HG03064 (cell line): Measurements from ENCODE around the gene ICAM3.
"Not testable (repeated sequence)": the region's sequence is repeated elsewhere in the genome, so short reads cannot be mapped to it uniquely, and the experiment has no call there.

ENCODE experiments used
- ATAC-seq: cut with Tn5 transposase; IDR thresholded peaks from one replicate; pipeline ENCODE4 v1.9.1; 2021; ENCODE audit warnings: low read depth; ENCODE audit not compliant: unreplicated experiment

ICAM3 gene, protein sequence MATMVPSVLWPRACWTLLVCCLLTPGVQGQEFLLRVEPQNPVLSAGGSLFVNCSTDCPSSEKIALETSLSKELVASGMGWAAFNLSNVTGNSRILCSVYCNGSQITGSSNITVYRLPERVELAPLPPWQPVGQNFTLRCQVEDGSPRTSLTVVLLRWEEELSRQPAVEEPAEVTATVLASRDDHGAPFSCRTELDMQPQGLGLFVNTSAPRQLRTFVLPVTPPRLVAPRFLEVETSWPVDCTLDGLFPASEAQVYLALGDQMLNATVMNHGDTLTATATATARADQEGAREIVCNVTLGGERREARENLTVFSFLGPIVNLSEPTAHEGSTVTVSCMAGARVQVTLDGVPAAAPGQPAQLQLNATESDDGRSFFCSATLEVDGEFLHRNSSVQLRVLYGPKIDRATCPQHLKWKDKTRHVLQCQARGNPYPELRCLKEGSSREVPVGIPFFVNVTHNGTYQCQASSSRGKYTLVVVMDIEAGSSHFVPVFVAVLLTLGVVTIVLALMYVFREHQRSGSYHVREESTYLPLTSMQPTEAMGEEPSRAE

GRCh38 chr19:10339380-10339960 is at the start of gene ICAM3:
TSS of gene ICAM3 (minus strand) at chr19:10339624. CDS start at chr19:10339614, 10 bp downstream.
- peak; percentile 66 for ATAC-seq

DNA sequence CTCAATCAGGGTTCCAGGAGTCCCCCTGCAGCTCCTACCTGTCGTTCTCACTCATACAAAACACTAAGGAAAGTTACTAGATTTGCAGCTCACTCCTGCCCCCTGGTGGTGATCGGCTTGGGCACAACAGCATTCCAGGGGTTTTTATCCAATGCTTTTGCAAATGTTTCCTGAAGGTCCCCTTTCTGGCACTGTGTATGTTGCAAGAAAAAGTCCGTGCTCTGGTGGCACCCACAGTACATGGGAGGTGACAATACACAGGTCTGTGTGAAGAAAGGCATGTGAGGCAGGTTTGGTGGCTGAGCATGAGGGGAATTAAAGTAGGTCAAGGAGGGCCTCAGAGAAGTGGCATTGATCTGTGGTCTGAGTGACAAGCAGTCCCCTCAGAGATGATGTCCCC is 49.5 kb upstream of the ICAM3 start:
- ATAC-seq, result no peak

- no peak for ATAC-seq
Observed at GRCh38 chr19:10384580-10384979, 45.2 kb upstream of the ICAM3 start.

GRCh38 chr19:10383223-10383499 is 43.7 kb upstream of the ICAM3 start:
- ATAC-seq, result not testable (repeated sequence)

DNA sequence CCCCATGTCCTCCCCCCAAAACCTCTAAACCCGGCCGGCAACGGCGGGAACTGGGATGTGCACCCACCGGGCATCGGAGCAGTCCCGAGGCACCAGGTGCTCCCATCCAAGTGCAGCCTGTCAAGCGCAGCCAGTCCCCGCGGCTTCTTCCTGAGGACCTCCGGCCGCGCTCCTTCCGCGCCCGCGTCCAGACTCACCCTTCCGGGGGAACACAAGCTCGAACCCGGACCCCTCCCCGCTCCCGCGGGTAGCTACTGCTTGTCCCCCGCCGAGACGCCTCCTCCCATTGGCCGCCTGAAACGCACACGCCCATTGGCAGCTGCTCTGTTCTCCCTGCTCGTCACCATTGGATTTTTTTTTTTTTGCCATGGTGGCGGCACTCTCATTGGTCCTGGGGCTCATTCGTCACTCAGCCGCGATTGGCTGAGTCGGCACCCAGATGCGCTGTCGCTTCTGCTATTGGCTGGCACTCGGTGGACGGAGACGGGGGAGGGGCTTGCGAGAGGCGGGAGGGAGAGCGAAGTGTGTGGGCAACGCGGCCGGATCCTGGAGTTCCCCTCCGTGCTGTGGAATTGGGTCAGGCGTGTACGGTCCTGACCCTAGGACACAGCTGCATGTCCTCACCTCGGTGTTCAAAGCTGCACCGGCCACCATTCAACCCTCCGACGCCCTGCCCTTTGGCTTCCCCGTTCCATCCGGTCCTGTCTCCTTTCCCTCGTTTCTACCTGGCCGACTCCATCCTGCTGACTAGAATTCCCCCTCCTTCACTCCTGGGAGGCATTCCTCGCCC is 41.1 kb upstream of the ICAM3 start, which contains the start of gene TYK2:
TSS of gene TYK2 (minus strand) at position 260 of the 790 bp plus-strand sequence. CDS start 2,166 bp downstream, outside the sequence.
- ATAC-seq, result peak; percentile 87

GRCh38 chr19:10379880-10380312 is 40.5 kb upstream of the ICAM3 start:
- no peak for ATAC-seq

DNA sequence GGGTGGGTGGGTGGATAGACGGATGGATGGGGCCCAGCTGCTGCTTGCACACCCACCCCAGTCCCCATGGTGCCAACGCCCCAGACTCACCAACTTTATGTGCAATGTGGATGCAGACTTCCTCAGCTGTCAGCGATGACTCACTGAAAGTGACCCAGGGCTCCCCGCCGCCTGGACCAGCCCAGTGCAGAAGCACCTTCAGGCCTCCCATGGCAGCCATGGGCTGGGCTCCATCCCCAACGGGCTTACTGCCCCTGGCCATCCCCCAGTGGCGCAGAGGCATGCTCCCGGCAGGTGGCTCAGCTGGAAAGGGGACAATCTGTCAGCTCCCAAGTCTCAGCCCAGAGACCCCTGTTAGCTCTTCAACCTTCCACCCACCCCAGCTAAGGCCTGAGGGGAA is 38.7 kb upstream of the ICAM3 start:
- no peak for ATAC-seq

GRCh38 chr19:10377140-10377640 is 37.8 kb upstream of the ICAM3 start:
- not testable (repeated sequence) for ATAC-seq

DNA sequence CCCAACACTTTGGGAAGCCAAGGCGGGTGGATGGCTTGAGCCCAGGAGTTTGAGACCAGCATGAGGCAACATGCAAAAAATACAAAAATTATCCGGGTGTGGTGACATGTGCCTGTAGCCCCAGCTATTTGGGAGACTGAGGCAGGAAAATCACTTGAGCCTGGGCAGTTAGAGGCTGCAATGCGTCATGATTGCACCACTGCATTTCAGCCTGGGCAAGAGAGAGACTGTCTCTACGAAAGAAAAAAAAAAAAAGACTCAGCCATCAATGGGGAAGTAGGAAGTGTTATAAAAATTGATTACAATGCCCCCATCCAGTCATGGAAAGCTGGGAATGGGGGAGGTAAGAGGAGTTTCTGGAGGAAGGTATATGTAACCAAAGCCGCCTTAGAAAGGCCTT is 35.5 kb upstream of the ICAM3 start:
- ATAC-seq, result no peak

DNA sequence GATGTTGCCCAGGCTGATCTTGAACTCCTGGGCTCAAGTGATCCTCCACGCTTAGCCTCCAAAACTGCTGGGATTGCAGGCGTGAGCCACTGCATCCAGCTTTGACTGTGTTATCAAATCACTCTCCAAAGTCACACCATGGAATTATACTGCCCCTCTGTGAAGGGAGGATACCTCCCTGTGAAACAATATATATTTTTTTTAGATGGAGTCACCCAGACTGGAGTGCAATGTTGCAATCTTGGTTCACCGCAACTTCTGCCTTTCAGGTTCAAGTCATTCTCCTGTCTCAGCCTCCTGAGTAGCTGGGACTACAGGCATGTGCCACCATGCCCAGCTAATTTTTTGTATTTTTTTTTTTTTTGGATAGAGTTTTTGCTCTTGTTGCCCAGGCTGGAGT is 33.3 kb upstream of the ICAM3 start:
- no peak for ATAC-seq

DNA sequence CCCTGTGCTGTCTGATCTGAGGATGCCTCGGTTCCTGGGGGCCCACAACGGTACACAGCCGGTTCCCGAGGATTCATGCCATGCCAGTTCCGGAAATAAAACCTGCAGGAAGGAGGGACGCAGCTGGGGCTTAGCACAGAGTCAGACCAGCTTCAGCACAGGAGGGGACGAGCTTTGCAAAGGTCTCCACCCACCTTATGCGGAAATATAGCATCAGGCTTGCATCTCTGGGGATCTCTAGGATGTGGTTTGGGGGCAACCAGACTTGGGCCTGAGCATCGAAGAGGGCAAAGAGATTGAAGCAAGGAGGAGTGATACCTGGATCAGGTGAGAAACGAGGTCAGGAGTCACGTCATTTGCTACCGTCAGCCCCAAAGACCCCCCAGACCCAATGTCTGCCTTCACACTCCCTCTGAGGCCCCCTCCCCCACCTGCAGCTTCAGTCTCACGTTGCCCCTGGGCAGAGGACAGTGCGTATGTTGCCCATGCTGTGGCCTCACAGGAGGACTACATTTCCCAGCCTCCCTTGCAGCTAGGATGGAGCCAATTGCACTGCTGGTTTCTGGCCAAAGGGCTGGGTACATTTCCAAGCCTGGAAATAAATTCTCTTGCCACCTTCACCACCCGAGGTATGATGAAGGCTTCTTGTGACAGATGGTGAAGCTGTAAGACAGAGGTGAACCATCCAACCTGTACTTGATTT is 28.8 kb upstream of the ICAM3 start:
- no peak for ATAC-seq

- not testable (repeated sequence) for ATAC-seq
Observed at GRCh38 chr19:10366950-10367512, 27.6 kb upstream of the ICAM3 start.

- no peak for ATAC-seq
Observed at GRCh38 chr19:10365518-10365917, 26.1 kb upstream of the ICAM3 start.

DNA sequence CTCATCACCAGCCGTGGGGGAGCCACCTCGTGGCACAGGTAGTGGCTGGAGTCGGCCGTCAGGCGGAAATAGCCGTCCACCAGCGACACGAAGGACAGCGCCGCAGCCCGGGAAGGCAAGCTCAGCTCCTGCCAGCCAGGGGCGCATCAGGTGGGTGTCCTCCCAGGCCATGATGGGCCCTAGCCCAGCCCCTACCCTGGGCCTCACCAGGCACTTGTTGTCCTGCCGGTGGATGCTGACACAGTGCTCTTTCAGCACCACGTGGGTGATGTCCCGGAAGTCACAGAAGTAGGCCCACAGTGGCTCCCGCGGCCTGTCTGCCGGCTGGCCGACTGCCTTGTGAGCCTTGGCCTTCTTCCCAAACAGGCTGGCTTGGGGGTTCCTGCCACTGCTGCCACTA is 25.2 kb upstream of the ICAM3 start:
- no peak for ATAC-seq

DNA sequence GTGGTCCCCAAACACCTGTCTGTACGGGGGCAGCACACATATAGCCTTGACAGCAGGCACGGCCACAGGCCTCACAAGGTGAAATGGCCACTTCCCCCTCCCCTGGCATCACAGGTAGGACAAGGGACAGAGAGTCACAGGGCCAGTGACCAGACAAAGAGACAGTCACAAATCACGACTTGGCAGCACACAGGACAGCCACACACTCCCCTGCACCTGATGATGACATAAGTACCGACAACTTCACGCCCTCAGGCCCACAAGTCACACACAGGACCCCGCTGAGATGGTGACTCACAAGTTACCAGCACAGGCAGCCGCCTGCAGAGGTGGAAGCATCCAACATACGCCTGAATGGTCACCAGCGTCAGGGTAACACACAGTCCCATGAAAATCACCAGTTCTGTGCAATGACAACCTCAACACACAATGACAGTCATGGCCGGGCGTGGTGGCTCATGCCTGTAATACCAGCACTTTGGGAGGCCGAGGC is 24.4 kb upstream of the ICAM3 start:
- ATAC-seq, result no peak

GRCh38 chr19:10362259-10362658 is 22.8 kb upstream of the ICAM3 start:
- ATAC-seq, result no peak

GRCh38 chr19:10361569-10362011 is 22.2 kb upstream of the ICAM3 start:
- ATAC-seq, result no peak

DNA sequence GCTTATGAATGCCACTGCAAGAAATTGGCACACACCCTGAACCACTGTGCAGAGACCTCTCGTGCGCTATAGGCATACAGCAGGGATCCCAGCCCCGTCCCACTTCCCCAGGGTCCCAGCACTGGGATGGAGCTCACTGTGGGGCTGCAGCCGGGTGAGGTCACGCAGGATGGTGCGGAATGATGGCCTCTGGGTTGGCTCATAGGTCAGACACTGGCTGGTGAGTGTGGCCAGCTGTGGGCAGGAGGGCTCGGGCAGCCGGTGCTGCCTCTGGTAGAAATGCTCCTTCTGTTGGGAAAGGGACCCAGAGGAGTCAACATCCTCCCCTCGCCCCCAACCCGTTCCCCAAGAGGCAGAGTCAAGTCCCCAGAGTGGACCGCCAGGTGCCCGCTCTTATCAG is 17.0 kb upstream of the ICAM3 start:
- no peak for ATAC-seq

GRCh38 chr19:10353793-10354391 is 14.5 kb upstream of the ICAM3 start:
- no peak for ATAC-seq
